Fibroblast of mammary gland (primary cell): ENCODE results near the gene GNPDA1.
A peak's percentile ranks its signal among the peaks of the same experiment; 100 is the strongest.

Experiments used
- DNase-seq: peaks from one replicate; pipeline ENCODE4 v3.0.0-alpha.2; 2010; ENCODE audit warnings: low read depth
- H3K4me3 ChIP-seq: 2 replicates; pipeline ENCODE4 v1.5.1; 2011; ENCODE audit warnings: low read depth, mild to moderate bottlenecking, low read length, moderate library complexity; ENCODE audit not compliant: control insufficient read depth
- CTCF ChIP-seq: conservative IDR thresholded peaks from 2 replicates; pipeline ENCODE4 v1.5.1; 2011; ENCODE audit warnings: low read depth, low read length, inconsistent platforms; ENCODE audit not compliant: control insufficient read depth, insufficient read depth

Gene GNPDA1

GRCh38 chr5:142000704-142001484, 11.9 kb downstream of the GNPDA1 start:
- peak; percentile 41 for DNase-seq
- no peak overlapping the region for H3K4me3 ChIP-seq
- TF ChIP-seq CTCF: peak; percentile 54

GRCh38 chr5:142000173-142000572, 12.7 kb downstream of the GNPDA1 start:
- TF ChIP-seq CTCF: no peak
- DNase-seq: no peak
- no peak overlapping the region for H3K4me3 ChIP-seq

GRCh38 chr5:141997358-141997960, 15.4 kb downstream of the GNPDA1 start:
- DNase-seq: no peak
- TF ChIP-seq CTCF: no peak
- no peak overlapping the region for H3K4me3 ChIP-seq

GRCh38 chr5:141995656-141996055, 17.2 kb downstream of the GNPDA1 start:
- no peak for TF ChIP-seq CTCF
- no peak overlapping the region for H3K4me3 ChIP-seq
- DNase-seq: no peak

- H3K4me3 ChIP-seq: no peak overlapping the region
- no peak for DNase-seq
- TF ChIP-seq CTCF: no peak
Observed at GRCh38 chr5:141994511-141995136, 18.2 kb downstream of the GNPDA1 start.

- no peak overlapping the region for H3K4me3 ChIP-seq
- DNase-seq: peak; percentile 67
- TF ChIP-seq CTCF: peak; percentile 83
Observed at GRCh38 chr5:141992349-141992963, 20.4 kb downstream of the GNPDA1 start.
